ENCODE measurements around the gene SOX10. TPM values are rescaled to one million over a fixed set of nuclear protein-coding genes. Genes with fewer than 3 reads are reported as not detected.

SOX10 gene
- total RNA-seq, 2 donors from 2014 or later, result not detected

DNA sequence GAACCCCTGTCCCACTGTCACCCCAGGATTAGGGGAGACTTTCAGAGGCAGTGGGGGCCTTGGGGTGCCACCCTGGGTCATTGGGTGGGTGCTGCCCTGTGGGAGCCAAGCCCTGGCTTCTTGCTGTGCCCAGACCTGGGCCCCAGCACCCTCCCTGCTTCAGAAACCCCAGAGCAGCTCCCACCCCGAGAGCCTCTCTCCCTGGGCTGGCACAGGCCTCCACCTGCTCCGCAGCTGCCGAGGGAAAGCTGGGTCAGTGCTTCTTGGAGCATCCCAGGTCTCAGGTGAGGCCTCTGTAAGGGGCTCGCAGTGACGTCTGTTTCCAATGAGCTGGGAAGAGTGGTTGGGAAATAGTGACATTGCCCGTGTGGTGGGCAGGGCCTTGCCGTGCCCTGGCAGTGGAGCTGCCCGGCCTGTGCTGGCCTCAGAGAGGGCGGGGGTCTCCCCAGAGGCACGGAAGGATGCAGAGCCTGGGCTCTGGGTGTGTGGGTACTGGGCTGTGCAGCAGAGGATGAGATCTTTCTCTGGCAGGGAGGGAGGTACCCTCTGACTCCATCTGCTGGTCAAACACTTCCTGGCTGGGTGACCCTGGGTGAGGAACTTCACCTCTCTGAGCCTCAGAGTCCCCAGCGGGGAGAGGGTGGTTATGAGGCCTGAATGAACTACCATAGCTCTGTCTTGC, 53.9 kb downstream of the SOX10 start:
- H3K36me3 Mint-ChIP-seq, result no peaks in the 10 kb centered on the region
- H3K27me3 Mint-ChIP-seq, result no peaks in the 10 kb centered on the region
- no peak overlapping the region for H3K27ac Mint-ChIP-seq
- H3K4me1 Mint-ChIP-seq (ENCODE audit: low read depth in 2 of 2), result peaks cover 0 to 10% of the 10 kb centered on the region in 2 donors
- H3K4me3 Mint-ChIP-seq, result no peak overlapping the region
- H3K9me3 Mint-ChIP-seq, result no peaks in the 10 kb centered on the region
- DNase-seq (ENCODE audit: low spot score) (no peak), ATAC-seq (no peak)

DNA sequence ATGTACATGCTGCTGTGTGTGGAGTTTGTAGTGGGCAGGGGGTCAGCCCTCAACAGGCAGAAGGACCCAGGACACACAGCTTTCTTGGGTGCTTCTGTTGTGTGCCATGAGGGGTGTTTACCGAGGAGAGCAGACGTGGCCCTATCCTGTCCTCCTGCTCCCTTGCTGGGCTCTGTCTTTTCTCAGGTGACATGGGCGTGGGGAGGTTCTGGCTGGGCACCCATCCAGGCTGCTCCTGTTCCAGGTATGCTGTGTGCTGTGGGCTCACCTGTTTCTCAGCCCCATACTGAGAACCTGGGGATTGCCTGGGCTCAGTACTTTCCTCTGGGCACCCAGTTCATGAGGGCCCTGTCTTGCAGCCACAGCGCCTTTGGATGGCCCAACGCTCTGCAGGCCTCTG, 55.0 kb downstream of the SOX10 start:
- no peaks in the 10 kb centered on the region for H3K9me3 Mint-ChIP-seq
- ATAC-seq (no peak), DNase-seq (ENCODE audit: low spot score) (no peak)
- H3K27me3 Mint-ChIP-seq, result no peaks in the 10 kb centered on the region
- no peaks in the 10 kb centered on the region for H3K36me3 Mint-ChIP-seq
- H3K27ac Mint-ChIP-seq, result no peak overlapping the region
- no peak overlapping the region for H3K4me3 Mint-ChIP-seq
- peaks cover 0 to 10% of the 10 kb centered on the region in 2 donors for H3K4me1 Mint-ChIP-seq (ENCODE audit: low read depth in 2 of 2)

DNA sequence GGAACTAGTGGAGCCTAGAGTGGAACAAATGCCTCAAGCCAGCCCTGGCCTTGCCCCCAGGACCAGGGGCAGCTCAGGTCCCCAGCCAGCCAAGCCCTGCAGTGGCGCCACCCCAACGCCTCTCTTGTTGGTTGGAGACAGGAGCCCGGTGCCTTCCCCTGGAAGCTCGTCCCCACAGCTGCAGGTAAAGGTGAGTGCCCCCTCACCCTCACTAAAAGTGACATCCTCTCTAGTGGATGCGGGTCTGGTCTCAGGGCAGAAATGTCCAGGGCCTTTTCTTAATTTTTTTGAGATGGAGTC, 56.8 kb downstream of the SOX10 start:
- no peak overlapping the region for H3K27ac Mint-ChIP-seq
- H3K4me3 Mint-ChIP-seq, result no peak overlapping the region
- no peaks in the 10 kb centered on the region for H3K36me3 Mint-ChIP-seq
- no peak for DNase-seq (ENCODE audit: low spot score)
- no peaks in the 10 kb centered on the region for H3K9me3 Mint-ChIP-seq
- no peak for ATAC-seq
- no peaks in the 10 kb centered on the region for H3K27me3 Mint-ChIP-seq
- H3K4me1 Mint-ChIP-seq (ENCODE audit: low read depth in 2 of 2), result peaks cover 0 to 2% of the 10 kb centered on the region in 2 donors

DNA sequence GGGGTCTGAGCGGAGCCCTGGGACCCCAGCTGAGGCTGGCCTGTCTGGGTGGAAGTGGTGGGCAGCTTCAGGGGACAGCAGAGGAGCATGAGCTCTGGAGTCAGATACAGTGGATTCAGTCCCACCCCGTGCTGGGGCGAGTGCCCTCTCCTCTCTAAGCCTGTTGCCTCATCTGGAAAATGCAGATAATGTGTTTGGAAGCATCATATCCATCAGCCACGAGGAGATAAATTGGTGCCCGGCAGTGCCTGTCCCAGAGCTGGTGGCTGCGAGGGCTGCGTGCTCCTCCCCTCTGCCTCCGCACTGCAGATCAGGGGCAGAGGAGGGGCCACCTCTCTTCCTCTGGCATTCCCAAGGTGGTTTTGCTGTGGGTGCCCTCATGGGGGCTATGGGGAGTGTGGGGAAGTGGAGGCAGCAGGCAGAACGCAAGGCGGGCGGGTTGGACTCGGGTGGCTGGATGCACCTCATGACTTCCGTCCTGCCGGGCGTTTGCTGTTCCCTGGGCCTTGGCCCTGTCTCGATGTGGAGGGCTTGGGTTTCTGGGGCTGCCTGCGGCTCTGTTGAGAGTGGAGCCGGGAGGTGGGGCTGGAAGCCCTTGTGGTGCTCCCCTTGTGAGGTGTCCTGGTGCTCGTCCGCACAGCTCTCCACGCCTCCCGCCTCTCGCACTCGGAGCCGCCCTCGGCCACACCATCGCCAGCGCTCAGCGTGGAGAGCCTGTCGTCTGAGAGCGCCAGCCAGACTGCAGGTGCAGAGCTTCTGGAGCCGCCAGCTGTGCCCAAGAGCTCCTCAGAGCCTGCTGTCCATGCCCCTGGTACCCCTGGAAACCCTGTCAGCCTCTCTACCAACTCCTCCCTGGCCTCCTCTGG, 57.4 kb downstream of the SOX10 start:
- ATAC-seq (no peak), DNase-seq (ENCODE audit: low spot score) (no peak)
- no peak overlapping the region for H3K27ac Mint-ChIP-seq
- H3K4me1 Mint-ChIP-seq (ENCODE audit: low read depth in 2 of 2), result peaks cover 0 to 2% of the 10 kb centered on the region in 2 donors
- no peak overlapping the region for H3K4me3 Mint-ChIP-seq
- H3K27me3 Mint-ChIP-seq, result no peaks in the 10 kb centered on the region
- H3K9me3 Mint-ChIP-seq, result no peaks in the 10 kb centered on the region
- no peaks in the 10 kb centered on the region for H3K36me3 Mint-ChIP-seq

DNA sequence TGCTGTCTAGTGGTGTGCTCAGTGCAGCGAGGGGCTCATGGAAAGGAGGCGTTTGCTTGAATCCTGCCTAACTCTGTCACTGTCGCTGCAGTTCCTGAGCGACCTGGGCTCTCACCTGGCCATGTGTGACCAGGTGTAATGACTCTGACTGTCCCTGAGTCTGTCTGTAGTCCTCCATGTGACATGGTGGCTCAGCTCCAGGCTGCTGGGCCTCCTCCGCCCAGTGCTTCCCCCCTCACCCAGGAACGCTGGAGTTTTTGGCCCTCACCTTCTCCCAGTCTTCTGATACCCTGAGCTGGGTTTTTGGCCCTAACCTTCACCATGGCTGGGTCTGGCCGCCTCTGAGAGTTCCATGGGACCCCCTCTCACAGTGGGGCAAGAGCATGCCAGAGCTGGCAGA, 58.0 kb downstream of the SOX10 start:
- no peak overlapping the region for H3K27ac Mint-ChIP-seq
- H3K9me3 Mint-ChIP-seq, result no peaks in the 10 kb centered on the region
- H3K27me3 Mint-ChIP-seq, result no peaks in the 10 kb centered on the region
- no peak overlapping the region for H3K4me3 Mint-ChIP-seq
- ATAC-seq (no peak), DNase-seq (ENCODE audit: low spot score) (no peak)
- peaks cover 0 to 2% of the 10 kb centered on the region in 2 donors for H3K4me1 Mint-ChIP-seq (ENCODE audit: low read depth in 2 of 2)
- no peaks in the 10 kb centered on the region for H3K36me3 Mint-ChIP-seq

DNA sequence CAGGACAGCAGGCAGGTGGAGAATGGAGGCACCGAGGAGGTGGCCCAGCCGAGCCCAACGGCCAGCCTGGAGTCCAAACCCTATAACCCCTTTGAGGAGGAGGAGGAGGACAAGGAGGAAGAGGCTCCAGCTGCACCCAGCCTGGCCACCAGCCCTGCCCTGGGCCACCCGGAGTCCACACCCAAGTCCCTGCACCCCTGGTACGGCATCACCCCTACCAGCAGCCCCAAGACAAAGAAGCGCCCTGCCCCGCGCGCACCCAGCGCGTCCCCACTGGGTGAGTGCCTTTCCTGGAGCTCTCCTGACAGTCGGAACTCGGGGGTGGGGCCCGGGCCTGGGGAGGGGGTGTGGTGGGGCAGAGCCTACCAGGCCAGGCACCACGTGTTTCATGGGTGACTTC, 58.6 kb downstream of the SOX10 start:
- Mint-ChIP-seq H3K9me3 (no peaks in the 10 kb centered on the region), H3K4me3 (no peak overlapping the region), H3K36me3 (no peaks in the 10 kb centered on the region), H3K4me1 (ENCODE audit: low read depth in 2 of 2) (peaks cover 0 to 2% of the 10 kb centered on the region in 2 donors), H3K27ac (no peak overlapping the region), H3K27me3 (no peaks in the 10 kb centered on the region)
- ATAC-seq, result no peak
- no peak for DNase-seq (ENCODE audit: low spot score)

DNA sequence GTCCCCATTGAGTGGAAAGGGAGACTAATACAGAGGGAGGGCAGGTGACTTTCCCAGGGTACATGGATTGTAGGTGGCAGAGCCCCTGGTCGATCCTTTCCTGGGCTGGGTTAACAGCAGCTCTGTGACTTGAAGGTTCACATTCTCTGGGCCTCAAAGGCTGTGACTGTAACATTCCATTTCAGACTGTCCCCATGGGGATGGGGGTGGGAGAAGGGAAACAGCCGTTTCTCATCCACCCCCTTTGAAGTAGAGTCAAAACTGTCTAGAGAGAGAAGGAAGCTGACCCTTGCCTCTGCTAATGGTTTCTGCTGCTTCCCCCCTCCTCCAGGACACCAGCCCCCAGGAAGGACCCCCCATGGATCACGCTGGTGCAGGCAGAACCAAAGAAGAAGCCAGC, 59.0 kb downstream of the SOX10 start:
- no peaks in the 10 kb centered on the region for H3K9me3 Mint-ChIP-seq
- DNase-seq (ENCODE audit: low spot score) (no peak), ATAC-seq (no peak)
- no peaks in the 10 kb centered on the region for H3K27me3 Mint-ChIP-seq
- peaks cover under 1 to 2% of the 10 kb centered on the region in 2 donors for H3K4me1 Mint-ChIP-seq (ENCODE audit: low read depth in 2 of 2)
- no peak overlapping the region for H3K27ac Mint-ChIP-seq
- no peaks in the 10 kb centered on the region for H3K36me3 Mint-ChIP-seq
- H3K4me3 Mint-ChIP-seq, result no peak overlapping the region

DNA sequence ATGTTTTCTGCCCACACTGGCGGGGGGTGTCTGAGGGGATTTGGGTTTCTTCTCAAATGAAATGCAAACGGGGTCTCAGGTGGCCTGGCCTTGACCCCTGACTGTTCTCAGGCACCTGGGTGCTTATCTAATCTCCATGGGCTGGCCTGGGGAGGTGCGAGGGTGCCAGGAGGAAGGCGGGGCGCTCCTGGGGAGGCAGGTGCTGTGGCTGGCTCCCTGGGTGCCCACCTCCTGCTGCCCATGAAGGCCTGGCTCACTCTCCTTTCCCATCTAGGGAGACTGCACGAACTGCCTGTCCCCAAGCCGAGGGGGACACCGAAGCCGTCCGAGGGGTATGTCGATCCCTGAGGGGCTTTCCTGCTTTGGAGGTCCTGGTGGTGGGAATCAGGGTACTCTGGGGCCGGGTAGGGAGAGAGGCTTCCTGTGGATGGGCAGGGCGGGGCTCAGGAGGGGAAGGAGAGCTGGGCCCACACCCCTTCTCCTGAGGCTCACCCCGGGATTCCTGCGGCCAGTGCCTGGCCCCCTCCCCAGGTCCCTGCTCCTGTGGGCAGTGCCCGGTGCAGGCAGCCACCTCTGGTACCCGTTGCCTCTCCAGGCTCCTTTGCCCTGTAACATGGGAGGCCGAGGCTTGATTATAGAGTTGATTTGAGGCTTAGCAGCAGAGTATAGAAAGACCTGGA, 59.8 kb downstream of the SOX10 start:
- H3K4me3 Mint-ChIP-seq, result no peak overlapping the region
- ATAC-seq, result no peak
- H3K27ac Mint-ChIP-seq, result no peak overlapping the region
- H3K9me3 Mint-ChIP-seq, result no peaks in the 10 kb centered on the region
- H3K4me1 Mint-ChIP-seq (ENCODE audit: low read depth in 2 of 2), result peaks cover 5 to 6% of the 10 kb centered on the region in 2 donors
- H3K36me3 Mint-ChIP-seq, result no peaks in the 10 kb centered on the region
- DNase-seq (ENCODE audit: low spot score), result no peak
- no peaks in the 10 kb centered on the region for H3K27me3 Mint-ChIP-seq

DNA sequence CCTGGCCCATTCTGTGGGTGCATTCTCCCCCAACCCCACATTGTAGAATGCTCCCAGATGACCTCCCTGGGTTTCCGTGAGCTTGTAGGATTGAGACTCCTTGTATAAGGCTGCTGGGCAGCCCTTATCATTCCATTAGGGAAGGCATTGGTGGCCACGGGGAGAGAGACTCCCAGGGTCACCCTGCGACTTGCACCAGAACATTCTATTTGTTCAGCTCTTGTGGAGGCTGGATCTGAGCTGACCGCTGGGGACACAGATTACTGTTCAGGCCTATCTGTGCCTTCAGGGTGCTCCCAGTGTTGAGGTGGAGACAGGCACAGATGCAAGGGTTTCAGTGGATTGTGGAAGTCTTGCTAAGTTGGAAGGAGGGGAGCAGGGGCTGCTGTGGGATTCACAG, 60.4 kb downstream of the SOX10 start:
- no peaks in the 10 kb centered on the region for H3K9me3 Mint-ChIP-seq
- H3K36me3 Mint-ChIP-seq, result no peaks in the 10 kb centered on the region
- H3K27ac Mint-ChIP-seq, result no peak overlapping the region
- DNase-seq (ENCODE audit: low spot score) (no peak), ATAC-seq (no peak)
- H3K4me3 Mint-ChIP-seq, result no peak overlapping the region
- H3K27me3 Mint-ChIP-seq, result no peaks in the 10 kb centered on the region
- H3K4me1 Mint-ChIP-seq (ENCODE audit: low read depth in 2 of 2), result peaks cover 4 to 5% of the 10 kb centered on the region in 2 donors

Other genes with a start within 250 kb of the SOX10 start
- gene GCAT, start 176.6 kb downstream of the SOX10 start, total RNA-seq, result 10 to 100 TPM; 11.5 to 12.3 TPM
- gene GALR3, start 161.2 kb downstream of the SOX10 start, total RNA-seq, result not detected
- gene ANKRD54, start 140.2 kb downstream of the SOX10 start, total RNA-seq, result 10 to 100 TPM; 23.2 to 42.2 TPM
- 100 to 1,000 TPM; 271 to 340 TPM for gene EIF3L, start 135.1 kb downstream of the SOX10 start, total RNA-seq
- gene MICALL1, start 78.3 kb downstream of the SOX10 start, total RNA-seq, result 10 to 100 TPM; 21.3 to 24.5 TPM
- under 1 TPM in 1 of 2 donors, not detected in 1; 0.33 TPM for gene C22orf23, start 31.0 kb downstream of the SOX10 start, total RNA-seq
- gene POLR2F, start 30.9 kb downstream of the SOX10 start, total RNA-seq, result 10 to 100 TPM; 65.2 to 96.3 TPM
- gene PICK1, start 72.8 kb upstream of the SOX10 start, total RNA-seq, result 10 to 100 TPM; 14.8 to 18.8 TPM
- under 1 TPM in 1 of 2 donors, not detected in 1; 0.50 TPM for gene SLC16A8, start 99.6 kb upstream of the SOX10 start, total RNA-seq
- gene BAIAP2L2, start 126.1 kb upstream of the SOX10 start, total RNA-seq, result under 1 TPM; 0.40 to 0.84 TPM
- gene PLA2G6, start 197.3 kb upstream of the SOX10 start, total RNA-seq, result 10 to 100 TPM; 24.5 to 40.1 TPM
- 10 to 100 TPM; 19.7 to 43.0 TPM for gene MAFF, start 217.4 kb upstream of the SOX10 start, total RNA-seq

Data from natural killer cell treated with Interleukin-12 subunit alpha and Interleukin-12 subunit beta and Interleukin-15 and Interleukin-18, amount 100 ng/mL, for 72 hours (primary cell).